HCT116 (cell line): ENCODE results near the gene C20orf204. TPM values are rescaled to one million over a fixed set of nuclear protein-coding genes. Genes with fewer than 3 reads are reported as not detected.

ENCODE experiments used
- ATAC-seq: fragments of 200-7000 bp; cut with Tn5 transposase; 2 replicates; pipeline ENCODE4 v1.9.1; 2020; ENCODE audit warnings: mild to moderate bottlenecking, moderate library complexity
- BruUV-seq: library from RNA; stranded (reverse); fragments of 400-500 nt; replicated peaks from 2 replicates; lab custom pipeline; 2021; lab: Mats Ljungman, UMichigan
- CTCF ChIA-PET: fragments of 300-600 bp; sonication (Branson Sonifier 250); formaldehyde crosslinking; loops from one replicate; lab custom pipeline; 2021; ENCODE audit warnings: antibody characterized with exemption; lab: Charles Lee
- POLR2A ChIA-PET: fragments of 300-600, 350-600 bp; sonication (Branson Sonifier 250); formaldehyde crosslinking; loops from one replicate; lab custom pipeline; 2021; ENCODE audit warnings: antibody characterized with exemption; lab: Charles Lee
- RAD21 ChIA-PET, 2 experiments: fragments of 300-600 bp; sonication (Branson Sonifier 250); formaldehyde crosslinking; loops; one replicate each; lab custom pipeline; 2023; ENCODE audit warnings: low total read pairs in 2 of 2; ENCODE audit not compliant: uncharacterized antibody in 2 of 2, unreplicated experiment in 2 of 2, low non-redundant PET in 1 of 2; lab: Charles Lee
- DNase-seq: peaks from one replicate; pipeline ENCODE4 v3.0.0-alpha.2; 2010; ENCODE audit warnings: low read depth, low spot score
- H2AFZ ChIP-seq: fragments of 200-600 bp; shearing (Covaris generic), sonication (generic); 2 replicates; pipeline ENCODE4 v1.6.1; 2017; ENCODE audit warnings: low read depth, mixed run types, mixed read lengths, antibody characterized with exemption, low read length; ENCODE audit not compliant: poor library complexity, severe bottlenecking
- H3K27ac ChIP-seq: 2 replicates; pipeline ENCODE4 v1.5.1; 2012; ENCODE audit warnings: low read depth, low read length
- H3K27me3 ChIP-seq: fragments of 200-600 bp; sonication (generic); 2 replicates; pipeline ENCODE4 v1.6.1; 2016; ENCODE audit warnings: mixed run types, low read length, mixed read lengths; ENCODE audit not compliant: insufficient read depth
- H3K36me3 ChIP-seq, 2 experiments: fragments of 200-500 bp in 1 of 2; fragments of 200-600 bp in 1 of 2; sonication (Bioruptor generic) in 1 of 2; sonication (generic) in 1 of 2; 2 replicates each; pipeline versions ENCODE4 v1.5.1 to v1.6.1; 2014 to 2016; ENCODE audit warnings: low read length in 2 of 2, inconsistent platforms in 1 of 2, mixed read lengths in 1 of 2, mixed run types in 1 of 2; ENCODE audit not compliant: insufficient read depth in 2 of 2, control insufficient read depth in 1 of 2
- H3K4me1 ChIP-seq, 2 experiments: fragments of 200-600 bp in 1 of 2; sonication (generic) in 1 of 2; 2 replicates each; pipeline versions ENCODE4 v1.5.1 to v1.6.1; 2012 to 2017; ENCODE audit warnings: low read length in 2 of 2, inconsistent platforms in 1 of 2, mild to moderate bottlenecking in 1 of 2, mixed read lengths in 1 of 2, mixed run types in 1 of 2, moderate library complexity in 1 of 2; ENCODE audit not compliant: insufficient read depth in 2 of 2, control insufficient read depth in 1 of 2
- H3K4me2 ChIP-seq: fragments of 200-600 bp; sonication (generic); 2 replicates; pipeline ENCODE4 v1.6.1; 2017; ENCODE audit warnings: mixed run types, low read length, mixed read lengths
- H3K4me3 ChIP-seq, 2 experiments: fragments of 200-600 bp in 1 of 2; sonication (generic) in 1 of 2; replicated peaks in 1 of 2; 2 replicates each; pipeline ENCODE4 v1.5.1; 2011 to 2016; ENCODE audit warnings: low read length in 2 of 2, control low read depth in 1 of 2, low read depth in 1 of 2, mild to moderate bottlenecking in 1 of 2, mixed read lengths in 1 of 2, mixed run types in 1 of 2
- H3K79me2 ChIP-seq: fragments of 200-600 bp; sonication (generic); 2 replicates; pipeline ENCODE4 v1.6.1; 2017; ENCODE audit warnings: mild to moderate bottlenecking, mixed run types, low read length, moderate library complexity, mixed read lengths; ENCODE audit not compliant: insufficient read depth
- H3K9ac ChIP-seq: fragments of 200-600 bp; sonication (generic); 2 replicates; pipeline ENCODE4 v1.6.1; 2016; ENCODE audit warnings: low read length, mixed read lengths
- H3K9me2 ChIP-seq: fragments of 200-600 bp; sonication (generic), shearing (Covaris generic); 2 replicates; pipeline ENCODE4 v1.6.1; 2017; ENCODE audit warnings: mixed run types, mild to moderate bottlenecking, moderate library complexity; ENCODE audit not compliant: insufficient read depth
- H3K9me3 ChIP-seq, 2 experiments: fragments of 200-500 bp in 1 of 2; fragments of 200-600 bp in 1 of 2; sonication (Bioruptor generic) in 1 of 2; sonication (generic) in 1 of 2; 2 replicates each; pipeline ENCODE4 v1.6.1; 2014 to 2017; ENCODE audit warnings: low read length in 2 of 2, mixed read lengths in 2 of 2, inconsistent platforms in 1 of 2, low read depth in 1 of 2, mild to moderate bottlenecking in 1 of 2, mixed run types in 1 of 2, moderate library complexity in 1 of 2; ENCODE audit not compliant: control insufficient read depth in 1 of 2, insufficient read depth in 1 of 2
- H4K20me1 ChIP-seq: fragments of 200-600 bp; sonication (generic), shearing (Covaris generic); 2 replicates; pipeline ENCODE4 v1.6.1; 2017; ENCODE audit warnings: mixed run types, mild to moderate bottlenecking, moderate library complexity; ENCODE audit not compliant: insufficient read depth
- ATF3 ChIP-seq: IDR thresholded peaks from 2 replicates; pipeline ENCODE4 v1.6.1; 2012
- CBX3 ChIP-seq: IDR thresholded peaks from 2 replicates; pipeline ENCODE4 v1.6.1; 2012; ENCODE audit warnings: low read depth
- CEBPB ChIP-seq: IDR thresholded peaks from 2 replicates; pipeline ENCODE4 v1.6.1; 2012; ENCODE audit warnings: low read depth
- EGR1 ChIP-seq: IDR thresholded peaks from 2 replicates; pipeline ENCODE4 v1.6.1; 2012; ENCODE audit warnings: low read depth
- ELF1 ChIP-seq: IDR thresholded peaks from 2 replicates; pipeline ENCODE4 v1.6.1; 2012; ENCODE audit warnings: low read depth, borderline replicate concordance
- EZH2phosphoT487 ChIP-seq: fragments of 200-600 bp; IDR thresholded peaks from 2 replicates; pipeline ENCODE4 v1.6.1; 2018; ENCODE audit warnings: antibody characterized with exemption, borderline replicate concordance
- FOSL1 ChIP-seq: IDR thresholded peaks from 2 replicates; pipeline ENCODE4 v1.6.1; 2012; ENCODE audit warnings: low read depth
- JUND ChIP-seq: IDR thresholded peaks from 2 replicates; pipeline ENCODE4 v1.6.1; 2012
- POLR2AphosphoS5 ChIP-seq: IDR thresholded peaks from 2 replicates; pipeline ENCODE4 v1.6.1; 2011; ENCODE audit warnings: mild to moderate bottlenecking, low read depth, low read length, moderate library complexity
- RAD21 ChIP-seq: IDR thresholded peaks from 2 replicates; pipeline ENCODE4 v1.6.1; 2012; ENCODE audit warnings: low read depth, mild to moderate bottlenecking
- SIN3A ChIP-seq: IDR thresholded peaks from 2 replicates; pipeline ENCODE4 v1.6.1; 2012; ENCODE audit warnings: low read depth
- SP1 ChIP-seq: IDR thresholded peaks from 2 replicates; pipeline ENCODE4 v1.6.1; 2012; ENCODE audit warnings: low read depth
- SRF ChIP-seq: IDR thresholded peaks from 2 replicates; pipeline ENCODE4 v1.6.1; 2012; ENCODE audit warnings: low read depth
- YY1 ChIP-seq: IDR thresholded peaks from 2 replicates; pipeline ENCODE4 v1.6.1; 2011; ENCODE audit warnings: low read length, low read depth, moderate library complexity, mild to moderate bottlenecking; ENCODE audit not compliant: insufficient replicate concordance; ENCODE audit errors: extremely low read depth
- ZFX ChIP-seq: fragments of 450-650 bp; IDR thresholded peaks from 2 replicates; pipeline ENCODE4 v1.6.1; 2017
- ZNF274 ChIP-seq: fragments of 200-500 bp; sonication (Bioruptor generic); IDR thresholded peaks from 2 replicates; pipeline ENCODE4 v1.6.1; 2014; ENCODE audit warnings: mild to moderate bottlenecking, low read depth, low read length, inconsistent platforms
- intact Hi-C: fragments of 100-400 bp; cut with micrococcal nuclease; formaldehyde crosslinking; loops from 2 replicates; pipeline ENCODE4 v1.10.0; 2022
- total RNA-seq: library from RNA; stranded (reverse); gene quantifications from one replicate; pipeline ENCODE4 v1.2.1, GENCODE V29; 2021; ENCODE audit not compliant: unreplicated experiment
- TF ChIP-seq, protein P1 (sequence below): IDR thresholded peaks from 2 replicates; pipeline ENCODE4 v1.6.1; 2012; ENCODE audit warnings: low read depth

Gene C20orf204
- total RNA-seq, 1 experiment from 2014 or later, result 2.5 TPM

DNA sequence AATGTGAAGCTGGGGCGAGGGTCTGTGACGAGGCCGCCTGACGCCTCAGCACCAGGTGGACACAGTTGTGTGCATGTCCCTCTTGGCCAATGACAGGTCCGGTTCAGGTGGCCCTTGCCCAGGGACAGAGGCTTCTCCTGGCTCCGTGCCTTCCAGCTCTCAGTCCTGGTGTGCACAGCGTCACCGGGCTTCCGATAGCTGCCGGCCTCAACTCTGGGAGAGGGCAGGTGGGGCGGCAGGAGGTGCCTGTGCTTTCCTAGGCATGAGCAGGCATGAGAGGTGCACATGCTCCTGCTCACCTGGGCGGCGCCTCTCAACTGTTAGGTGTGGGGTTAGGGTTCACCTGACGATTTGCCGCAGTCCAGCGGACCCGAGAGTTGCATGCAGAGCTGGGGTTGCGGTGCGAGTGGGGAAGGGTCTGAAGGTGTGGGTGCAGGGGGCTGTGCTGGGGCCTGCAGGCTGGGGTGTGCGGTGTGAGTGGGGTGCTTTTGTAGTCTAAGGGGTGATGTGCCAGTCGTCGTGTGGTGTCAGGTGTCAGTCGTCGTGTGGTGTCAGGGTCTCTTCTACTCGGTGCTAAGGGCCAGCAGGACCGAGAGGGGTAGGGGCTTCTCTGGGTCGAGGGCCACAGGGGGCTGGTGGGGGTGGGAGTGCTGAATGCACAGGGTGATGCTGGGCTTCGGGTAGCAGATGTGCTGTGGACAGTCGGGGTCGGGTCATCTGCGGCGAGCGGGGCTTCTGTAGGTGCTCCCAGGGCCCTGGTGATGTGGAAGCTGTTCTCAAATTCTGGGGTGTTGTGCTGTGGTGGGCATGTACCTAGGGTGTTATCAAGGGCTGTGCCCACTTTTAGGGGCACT is 17.2 kb downstream of the C20orf204 start:
- Histone ChIP-seq H3K79me2 (no peaks in the 10 kb centered on the region), H3K27me3 (no peaks in the 10 kb centered on the region), H3K9me3 (no peaks in the 10 kb centered on the region), H3K9me2 (no peaks in the 10 kb centered on the region), H4K20me1 (no peaks in the 10 kb centered on the region), H3K27ac (no peak overlapping the region), H3K4me3 (no peak overlapping the region), H2AFZ (no peak overlapping the region), H3K4me1 (peaks cover 16 to 43% of the 10 kb centered on the region in 2 experiments), H3K9ac (no peak overlapping the region), H3K36me3 (no peaks in the 10 kb centered on the region), H3K4me2 (no peak overlapping the region)
- no TSS peak for BruUV-seq
- ATAC-seq (no peak), DNase-seq (no peak)
- CTCF ChIA-PET, result interaction anchor here (1.4 to 2.9 kb wide), 3 partner anchors 9 to 73 kb away, joined by 4 to 35 read pairs (median 13); partner anchors contain the start of gene PRPF6
- intact Hi-C loops, result loop anchor here (10.0 kb wide), 1 partner anchor 348 kb away; the partner anchor contains the start of genes ARFRP1 and ZGPAT
- TF ChIP-seq, protein P1, sequence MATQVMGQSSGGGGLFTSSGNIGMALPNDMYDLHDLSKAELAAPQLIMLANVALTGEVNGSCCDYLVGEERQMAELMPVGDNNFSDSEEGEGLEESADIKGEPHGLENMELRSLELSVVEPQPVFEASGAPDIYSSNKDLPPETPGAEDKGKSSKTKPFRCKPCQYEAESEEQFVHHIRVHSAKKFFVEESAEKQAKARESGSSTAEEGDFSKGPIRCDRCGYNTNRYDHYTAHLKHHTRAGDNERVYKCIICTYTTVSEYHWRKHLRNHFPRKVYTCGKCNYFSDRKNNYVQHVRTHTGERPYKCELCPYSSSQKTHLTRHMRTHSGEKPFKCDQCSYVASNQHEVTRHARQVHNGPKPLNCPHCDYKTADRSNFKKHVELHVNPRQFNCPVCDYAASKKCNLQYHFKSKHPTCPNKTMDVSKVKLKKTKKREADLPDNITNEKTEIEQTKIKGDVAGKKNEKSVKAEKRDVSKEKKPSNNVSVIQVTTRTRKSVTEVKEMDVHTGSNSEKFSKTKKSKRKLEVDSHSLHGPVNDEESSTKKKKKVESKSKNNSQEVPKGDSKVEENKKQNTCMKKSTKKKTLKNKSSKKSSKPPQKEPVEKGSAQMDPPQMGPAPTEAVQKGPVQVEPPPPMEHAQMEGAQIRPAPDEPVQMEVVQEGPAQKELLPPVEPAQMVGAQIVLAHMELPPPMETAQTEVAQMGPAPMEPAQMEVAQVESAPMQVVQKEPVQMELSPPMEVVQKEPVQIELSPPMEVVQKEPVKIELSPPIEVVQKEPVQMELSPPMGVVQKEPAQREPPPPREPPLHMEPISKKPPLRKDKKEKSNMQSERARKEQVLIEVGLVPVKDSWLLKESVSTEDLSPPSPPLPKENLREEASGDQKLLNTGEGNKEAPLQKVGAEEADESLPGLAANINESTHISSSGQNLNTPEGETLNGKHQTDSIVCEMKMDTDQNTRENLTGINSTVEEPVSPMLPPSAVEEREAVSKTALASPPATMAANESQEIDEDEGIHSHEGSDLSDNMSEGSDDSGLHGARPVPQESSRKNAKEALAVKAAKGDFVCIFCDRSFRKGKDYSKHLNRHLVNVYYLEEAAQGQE, result no peak
- no peak for TF ChIP-seq FOSL1
- TF ChIP-seq SRF, result no peak
- TF ChIP-seq RAD21, result no peak
- TF ChIP-seq ZFX, result no peak
- no peak for TF ChIP-seq ATF3
- TF ChIP-seq JUND, result no peak
- no peak for TF ChIP-seq CBX3
- no peak for TF ChIP-seq CEBPB
- no peak for TF ChIP-seq POLR2AphosphoS5
- no peak for TF ChIP-seq SP1
- TF ChIP-seq ZNF274, result no peak
- no peak for TF ChIP-seq YY1
- no peak for TF ChIP-seq SIN3A
- TF ChIP-seq EZH2phosphoT487, result no peak
- no peak for TF ChIP-seq ELF1
- no peak for TF ChIP-seq EGR1
- RAD21 ChIA-PET, result no interaction called here
- POLR2A ChIA-PET, result interaction anchor here (1.4 to 2.2 kb wide), 2 partner anchors 9 to 10 kb away, joined by 3 to 7 read pairs; partner anchors contain the start of gene TCEA2
